HG03342 (cell line): ENCODE measurements around the gene CPZ.

Experiments
- ATAC-seq: cut with Tn5 transposase; IDR thresholded peaks from one replicate; pipeline ENCODE4 v1.9.1; 2021; ENCODE audit warnings: mild to moderate bottlenecking, moderate library complexity; ENCODE audit not compliant: unreplicated experiment

CPZ gene

DNA sequence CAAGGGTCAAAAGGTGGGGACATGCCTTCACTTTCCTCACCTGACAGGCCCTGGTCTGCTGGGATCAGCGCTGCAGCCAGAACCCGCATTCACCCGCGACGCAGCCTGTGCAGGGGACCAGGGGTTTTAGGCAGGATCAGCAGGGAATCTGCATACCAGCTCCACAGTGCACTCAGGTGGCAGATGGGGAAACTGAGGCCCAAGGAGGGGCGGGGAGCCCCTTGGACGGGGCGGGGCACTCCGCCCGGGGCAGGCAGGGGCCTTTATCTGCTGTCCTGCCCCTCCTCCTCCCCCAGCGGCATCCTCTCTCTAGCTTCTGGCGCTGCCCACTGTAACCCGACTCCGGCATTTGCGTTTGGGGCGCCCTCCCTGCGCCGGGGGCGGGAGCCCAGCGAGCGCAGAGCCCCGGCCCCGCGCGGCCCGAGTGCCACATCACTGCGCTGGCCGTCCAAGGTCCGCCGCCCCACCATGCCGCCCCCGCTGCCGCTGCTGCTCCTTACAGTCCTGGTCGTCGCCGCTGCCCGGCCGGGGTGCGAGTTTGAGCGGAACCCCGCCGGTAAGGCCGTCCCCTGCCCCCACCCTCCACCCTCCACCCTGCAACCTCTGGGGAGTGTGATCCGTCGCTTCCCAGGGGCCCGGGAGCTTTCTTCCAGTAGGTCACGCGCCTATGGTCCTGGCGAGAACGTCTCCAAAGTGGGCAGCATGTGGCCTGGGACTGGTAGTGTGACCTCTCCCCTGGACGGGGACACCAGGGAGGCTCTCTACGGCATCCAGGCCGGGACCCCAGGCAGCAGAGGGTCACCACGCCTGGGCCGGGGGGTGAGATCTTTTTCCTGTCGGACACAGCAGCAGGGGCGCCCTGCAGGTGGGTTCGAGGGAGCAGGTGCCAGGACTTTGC is at the start of gene CPZ:
CPZ (plus strand) TSS at position 400 of the 898 bp plus-strand sequence; CDS start at position 469, 69 bp downstream.
- ATAC-seq, result no peak

DNA sequence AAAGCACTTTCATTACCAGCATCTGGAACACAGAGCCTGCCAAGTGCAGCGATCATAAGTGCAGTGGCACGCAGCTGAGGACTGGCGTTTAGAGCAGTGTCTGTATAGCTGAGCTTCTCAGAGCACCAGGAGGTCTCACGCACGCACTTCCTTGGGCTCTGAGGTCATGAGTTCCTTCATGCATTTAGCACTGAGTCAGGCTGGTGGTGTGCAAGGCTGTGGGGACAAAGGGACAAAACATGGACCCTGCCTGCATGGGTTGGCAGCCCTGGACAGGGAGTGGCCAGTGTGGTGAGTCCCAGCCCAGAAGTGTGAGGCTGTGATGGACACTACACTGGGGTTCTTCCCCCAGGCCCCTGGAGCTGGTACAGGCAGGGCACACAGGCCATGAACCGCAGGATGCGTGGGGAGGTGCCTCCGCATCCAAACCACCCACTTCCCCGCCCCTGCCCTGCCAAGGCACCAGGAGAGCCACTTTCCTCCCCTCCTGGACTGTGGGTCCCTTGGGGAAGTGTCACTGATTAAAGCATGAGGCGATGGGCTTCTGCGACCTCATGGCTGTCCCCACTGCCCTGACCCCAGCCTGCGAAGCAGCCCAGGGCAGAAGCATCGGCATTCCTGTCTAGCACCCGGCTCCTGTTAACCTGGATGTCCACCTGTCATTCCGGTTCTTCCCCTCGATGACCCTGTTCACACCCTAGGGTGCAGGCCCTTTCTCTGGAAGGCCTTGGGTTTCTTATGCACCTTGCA is 49.6 kb upstream of the CPZ start:
- ATAC-seq, result no peak

DNA sequence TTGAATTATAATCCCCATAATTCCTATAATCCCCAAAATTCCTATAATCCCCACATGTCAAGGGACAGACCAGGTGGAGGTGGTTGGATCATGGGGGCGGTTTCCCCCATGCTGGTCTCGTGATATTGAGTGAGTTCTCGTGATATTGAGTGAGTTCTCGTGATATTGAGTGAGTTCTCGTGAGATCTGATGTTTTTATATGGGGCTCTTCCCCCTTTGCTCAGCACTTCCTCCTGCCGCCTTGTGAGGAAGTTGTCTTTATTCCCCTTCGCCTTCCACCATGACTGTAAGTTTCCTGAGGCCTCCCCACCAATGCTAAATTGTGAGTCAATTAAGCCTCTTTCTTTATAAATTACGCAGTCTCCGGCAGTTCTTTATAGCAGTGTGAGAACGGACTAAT is 48.9 kb upstream of the CPZ start:
- ATAC-seq, result no peak

DNA sequence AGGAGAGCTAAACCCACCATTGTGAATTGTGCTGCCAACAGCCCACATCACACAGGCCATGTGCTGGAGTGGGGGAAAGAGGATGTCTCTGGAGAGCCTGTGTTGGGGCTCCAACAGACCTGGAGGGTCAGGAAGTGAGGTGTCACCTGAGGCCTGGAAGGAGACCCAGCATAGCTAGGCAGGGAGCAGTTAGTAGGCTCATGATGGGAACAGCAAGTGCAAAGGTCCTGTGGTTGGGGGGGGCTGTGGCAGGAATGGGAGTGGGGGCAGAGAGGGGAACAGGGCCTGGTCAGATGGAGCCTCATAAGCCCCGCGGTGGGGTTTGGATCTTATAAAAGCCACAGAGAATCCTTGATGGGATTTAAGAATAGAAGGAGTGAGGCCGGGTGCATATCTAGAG is 48.3 kb upstream of the CPZ start:
- ATAC-seq, result no peak

DNA sequence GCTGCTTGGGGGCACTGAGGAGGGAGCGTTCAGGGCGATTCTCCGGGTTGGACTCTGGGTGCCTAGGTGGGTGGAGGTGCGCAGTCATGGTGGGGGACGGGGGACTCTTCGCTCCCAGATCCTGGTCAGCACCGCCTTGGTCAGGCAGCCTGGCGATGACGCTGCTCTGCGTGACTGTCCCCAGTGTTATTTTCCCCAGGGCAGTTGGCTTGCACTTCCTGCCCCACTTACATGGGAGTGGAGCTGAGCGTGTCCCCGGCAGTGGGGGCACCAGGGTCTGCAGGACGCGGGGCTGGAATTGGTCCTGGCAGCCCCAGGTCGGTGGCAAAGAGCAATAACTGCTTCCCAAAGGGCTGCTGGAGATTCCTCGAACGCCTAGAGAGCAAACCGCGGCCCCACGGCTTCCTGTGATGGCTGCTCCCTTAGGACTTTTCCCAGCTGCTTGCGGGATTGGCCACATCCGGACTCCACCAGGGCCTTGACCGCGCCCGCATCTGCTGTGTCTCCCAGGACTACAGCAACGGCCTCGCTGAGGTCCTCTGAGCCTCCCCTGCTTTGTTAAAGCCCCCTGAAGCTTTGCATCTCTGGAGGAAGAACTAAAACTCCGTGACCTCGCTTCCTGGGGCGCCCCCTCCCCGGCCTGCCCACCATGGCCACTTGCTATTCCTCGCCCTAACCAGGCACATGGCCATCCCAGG is 47.7 kb upstream of the CPZ start:
- ATAC-seq, result no peak

DNA sequence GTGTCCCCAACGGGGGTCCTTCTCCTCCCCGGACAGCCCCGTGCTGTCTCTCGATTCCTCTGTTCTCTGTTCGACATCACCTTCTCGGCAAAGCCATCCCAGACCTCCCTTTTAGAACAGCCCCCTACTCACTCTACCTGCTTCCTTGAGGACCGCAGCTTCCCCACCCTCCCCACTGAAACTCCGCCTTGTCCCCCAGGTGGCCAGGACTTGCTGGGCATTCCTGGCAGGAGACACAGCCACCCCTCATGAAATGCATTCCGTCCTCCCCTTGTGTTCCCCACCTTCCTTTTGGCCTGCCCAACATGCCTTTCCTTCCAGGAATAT is 47.2 kb upstream of the CPZ start:
- ATAC-seq, result no peak

DNA sequence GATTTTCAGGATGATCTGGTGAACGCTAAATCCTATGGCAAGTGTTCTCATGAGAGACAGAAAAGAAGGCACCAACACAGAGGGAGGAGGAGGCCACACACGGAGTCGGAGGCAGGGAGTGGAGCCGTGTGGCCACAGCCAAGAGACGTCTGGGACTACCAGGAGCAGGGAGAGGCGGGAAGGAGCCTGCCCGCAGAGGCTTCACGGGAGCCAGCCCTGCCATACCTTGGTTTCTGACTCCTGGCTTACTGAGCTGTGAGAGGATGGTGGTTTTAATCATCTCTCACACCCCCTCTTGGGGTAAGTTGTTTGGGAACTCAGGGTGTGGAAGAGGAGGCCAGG is 45.8 kb upstream of the CPZ start:
- ATAC-seq, result no peak

DNA sequence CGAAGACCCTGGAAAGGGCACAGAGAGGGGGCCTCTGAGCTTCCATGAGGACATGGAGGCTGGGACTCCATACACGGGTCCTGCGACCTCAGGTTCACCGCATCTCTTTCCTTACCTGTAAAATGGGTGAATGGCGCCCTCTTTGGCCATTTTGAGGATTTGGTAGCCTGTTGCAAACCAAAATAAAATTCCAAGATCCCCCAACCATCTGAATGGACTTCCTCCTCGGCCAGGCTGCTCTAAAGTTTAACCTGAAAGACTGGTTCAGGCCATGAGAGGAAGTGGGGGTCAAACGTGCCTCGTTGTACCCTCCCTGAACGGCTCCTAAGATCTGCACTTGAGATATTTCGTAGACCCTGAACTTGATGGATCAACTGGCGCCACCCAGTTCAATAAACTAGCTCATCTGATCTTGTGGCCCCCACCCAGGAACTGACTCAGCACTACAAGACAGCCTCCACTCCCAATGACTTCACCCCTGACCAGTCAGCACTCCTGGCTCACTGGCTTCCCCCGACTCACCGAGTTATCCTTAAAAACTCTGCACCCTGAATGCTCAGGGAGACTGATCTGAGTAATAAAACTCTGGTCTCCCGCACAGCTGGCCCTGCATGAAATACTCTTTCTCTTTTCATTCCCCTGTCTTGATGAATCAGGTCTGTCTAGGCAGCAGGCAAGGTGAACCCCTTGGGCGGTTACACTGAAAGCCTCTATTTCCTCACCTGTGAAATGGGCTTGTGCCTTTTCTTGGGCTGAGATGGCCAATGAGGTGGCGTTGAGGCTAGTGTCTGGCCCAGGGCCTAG is 45.3 kb upstream of the CPZ start:
- no peak for ATAC-seq

DNA sequence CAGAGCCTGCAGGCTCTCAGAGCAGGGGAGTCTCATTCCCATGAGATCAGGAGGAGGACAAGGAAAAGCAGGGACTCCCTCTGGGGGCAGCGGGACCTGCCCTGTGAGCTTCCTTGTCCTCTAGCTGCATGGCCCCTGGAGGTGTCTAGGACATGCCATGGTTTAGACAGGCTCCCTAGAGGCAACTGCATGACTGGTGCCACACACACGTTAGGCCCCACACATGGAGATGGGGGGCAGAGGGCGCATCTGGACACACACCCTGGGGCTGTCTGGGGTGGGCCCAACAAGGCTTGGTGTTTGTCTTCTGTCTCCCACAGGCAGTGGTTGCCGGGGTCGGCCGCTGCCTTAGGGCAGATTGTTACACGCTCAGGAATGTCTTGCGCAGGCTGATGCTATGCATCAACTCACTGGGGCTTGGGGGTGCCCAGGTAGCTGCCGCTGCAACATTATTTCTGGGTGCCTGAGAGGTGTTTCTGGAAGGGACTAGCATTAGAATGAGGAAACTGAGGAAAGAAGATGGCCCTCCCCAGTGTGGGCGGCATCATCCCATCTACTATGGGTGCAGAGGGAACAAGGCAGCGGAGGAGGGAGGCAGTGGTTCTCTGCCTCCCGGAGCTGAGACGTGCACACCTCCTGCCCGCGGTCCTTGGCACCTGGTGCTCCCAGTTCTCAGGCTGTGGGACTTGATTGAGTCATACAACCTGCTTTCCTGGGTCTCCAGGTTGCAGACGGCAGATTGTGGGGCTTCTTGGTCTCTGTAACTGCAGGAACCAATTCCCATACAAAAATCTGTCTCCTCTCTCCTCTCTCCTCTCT is 44.4 kb upstream of the CPZ start:
- no peak for ATAC-seq

DNA sequence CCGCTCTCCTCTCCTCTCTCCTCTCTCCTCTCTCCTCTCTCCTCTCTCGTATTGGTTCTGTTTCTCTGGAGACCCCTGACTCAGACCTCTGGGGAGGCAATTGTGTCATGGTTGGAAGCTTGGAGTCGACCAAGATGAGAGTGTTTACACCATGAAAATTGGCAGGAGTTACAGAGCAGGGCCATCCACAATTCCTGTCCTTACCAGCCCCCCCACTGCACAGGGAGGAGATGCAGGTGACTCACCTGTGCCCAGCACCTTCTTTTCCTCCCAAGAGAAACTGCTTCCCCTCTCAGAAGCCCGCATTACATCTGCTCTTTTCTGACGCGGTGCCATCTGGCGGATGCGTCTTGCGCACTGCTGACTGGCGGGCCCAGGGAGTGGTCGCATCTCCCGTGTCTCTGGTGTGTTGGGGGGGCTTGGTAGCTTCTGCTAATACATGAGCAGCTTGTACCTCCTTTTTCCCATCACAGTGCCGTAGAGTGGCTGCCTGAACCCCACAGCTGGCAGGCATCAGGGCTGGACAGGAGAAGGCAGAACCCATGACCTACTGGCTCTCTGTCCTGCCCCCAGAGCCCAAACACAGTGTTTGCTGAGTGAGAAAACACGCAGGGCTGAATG is 43.7 kb upstream of the CPZ start:
- ATAC-seq, result no peak

DNA sequence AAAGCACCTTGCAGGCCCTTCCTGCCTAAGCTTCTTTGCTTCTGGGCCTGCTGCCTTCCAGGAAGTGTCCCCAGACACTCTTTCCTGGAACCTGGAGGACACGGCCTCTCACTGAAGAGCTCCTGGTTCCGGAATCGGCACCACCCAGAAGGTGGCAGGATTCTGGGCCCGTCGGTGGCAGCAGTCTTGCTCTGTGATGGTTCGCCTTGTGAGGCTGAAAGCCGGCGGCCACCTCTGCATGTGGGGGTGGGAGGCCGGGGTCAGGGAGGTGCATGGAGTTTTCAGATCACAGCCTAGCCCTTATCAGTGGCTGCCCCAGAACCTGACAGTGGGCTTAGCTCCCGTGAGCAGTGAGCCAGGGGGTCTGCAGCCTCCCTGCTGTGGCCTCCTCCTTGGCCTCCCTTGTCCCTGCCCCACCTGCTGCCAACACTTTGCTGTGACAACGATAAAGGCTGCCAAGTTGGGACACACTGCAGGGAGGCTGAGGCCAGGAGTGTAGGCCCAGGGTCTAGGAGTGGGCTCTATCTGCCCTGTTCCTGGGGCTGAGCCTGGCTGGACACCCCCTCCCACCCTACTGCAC is 43.1 kb upstream of the CPZ start:
- ATAC-seq, result no peak

DNA sequence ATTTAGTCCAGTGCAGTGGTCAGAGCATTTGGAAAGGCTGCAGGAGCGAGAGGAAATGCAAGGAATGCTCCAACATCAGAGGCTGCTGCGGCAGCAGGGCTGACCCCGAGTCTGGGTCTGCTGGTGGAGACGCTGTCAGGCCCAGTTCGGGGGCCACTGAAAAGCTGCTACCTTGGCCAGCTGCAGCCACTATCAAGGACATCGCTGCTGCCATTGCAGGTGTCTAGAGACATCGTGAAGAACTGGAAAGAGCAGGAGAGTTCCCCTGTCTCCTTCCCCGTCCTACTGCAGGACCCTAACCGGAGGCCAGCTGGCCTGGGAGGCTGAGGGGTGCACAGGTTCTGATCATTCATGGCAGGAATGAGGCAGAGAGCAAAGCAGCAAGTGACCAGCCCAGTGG is 41.9 kb upstream of the CPZ start:
- ATAC-seq, result no peak

DNA sequence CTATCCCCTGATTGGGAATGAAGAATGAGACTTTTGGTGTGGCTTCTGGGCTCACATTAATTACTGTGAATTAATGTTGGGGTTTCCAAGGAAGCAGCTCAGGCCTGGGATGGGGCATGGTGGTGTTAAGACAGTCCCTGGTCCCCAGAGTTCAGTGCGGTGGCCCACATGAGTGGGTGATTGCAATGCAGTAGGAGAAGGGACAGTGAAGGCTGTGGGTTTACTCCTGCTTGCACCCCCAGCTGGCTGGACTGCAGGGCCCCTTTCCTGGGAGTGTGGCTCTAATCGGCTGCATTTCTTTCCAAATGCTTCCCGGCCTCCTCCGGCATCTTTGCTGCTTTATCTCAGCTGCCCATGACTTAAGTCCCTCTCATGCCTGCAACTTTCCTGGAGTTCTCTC is 40.5 kb upstream of the CPZ start:
- no peak for ATAC-seq

DNA sequence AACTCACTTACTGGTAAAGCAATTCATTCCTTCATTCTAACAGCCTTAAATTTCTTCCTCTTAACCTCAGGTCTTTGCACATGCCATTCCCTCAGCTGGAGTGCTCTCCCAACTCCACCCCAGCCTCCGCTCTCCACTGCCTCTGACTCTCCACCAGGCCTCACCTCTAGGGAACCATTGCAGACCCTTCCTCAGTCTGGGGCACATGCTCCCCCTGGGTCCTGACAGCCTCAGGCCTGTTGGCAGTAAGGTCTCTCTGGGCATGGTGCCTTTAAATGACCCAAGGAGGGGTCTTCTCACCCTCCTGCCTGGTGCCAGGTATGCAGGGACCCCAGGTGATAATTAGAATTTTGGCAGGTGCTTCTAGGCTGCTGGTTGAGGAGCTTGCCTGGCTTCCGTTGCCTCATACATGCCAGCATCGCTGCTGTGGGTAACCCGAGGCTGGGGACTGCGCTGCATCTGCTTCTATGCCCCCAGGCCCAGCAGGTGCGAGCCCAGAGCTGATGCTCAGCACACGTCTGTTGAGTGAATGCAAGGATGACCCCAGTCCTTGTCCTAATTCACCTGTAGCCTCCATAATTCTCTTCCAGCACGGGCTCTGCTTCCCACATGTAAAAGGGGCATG is 39.9 kb upstream of the CPZ start:
- ATAC-seq, result no peak

DNA sequence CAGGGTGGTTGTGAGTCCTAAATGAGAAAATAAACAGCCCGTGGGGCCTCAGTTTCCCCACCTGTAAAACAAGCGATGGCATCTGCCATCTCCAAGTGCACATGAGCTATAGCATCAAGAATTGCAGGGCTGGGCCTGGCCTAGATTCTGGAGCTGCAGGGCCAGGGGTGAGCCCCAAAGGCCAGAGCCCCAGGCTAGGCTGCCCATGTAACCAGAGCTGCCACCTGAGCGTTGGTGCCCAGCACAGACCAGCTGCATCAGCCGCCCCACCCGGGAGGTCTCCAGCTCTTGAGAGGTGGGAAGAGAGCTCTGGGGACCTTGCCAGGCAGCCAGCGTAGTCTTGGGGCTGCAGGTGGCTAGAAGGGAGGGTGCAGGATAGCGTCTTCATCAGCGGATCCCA is 39.3 kb upstream of the CPZ start:
- no peak for ATAC-seq

DNA sequence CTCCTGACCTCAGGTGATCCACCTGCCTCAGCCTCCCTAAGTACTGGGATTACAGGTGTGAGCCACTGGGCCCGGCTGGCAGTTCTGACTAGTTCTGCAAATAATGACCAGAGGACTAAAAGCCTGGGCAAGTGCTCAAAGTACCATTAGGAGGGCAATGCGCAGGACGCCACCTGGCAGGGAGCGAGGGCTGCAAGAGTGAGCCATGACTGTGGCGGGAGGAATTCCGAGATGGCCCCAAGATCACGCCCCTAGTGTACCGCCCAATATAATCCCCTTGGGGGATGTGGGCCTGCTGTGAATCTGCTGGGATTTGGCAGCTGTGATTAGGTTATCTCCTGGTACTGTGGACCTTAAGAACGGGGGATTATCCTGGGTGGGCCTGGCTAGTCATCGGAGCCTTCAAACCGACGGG is 38.6 kb upstream of the CPZ start:
- no peak for ATAC-seq

DNA sequence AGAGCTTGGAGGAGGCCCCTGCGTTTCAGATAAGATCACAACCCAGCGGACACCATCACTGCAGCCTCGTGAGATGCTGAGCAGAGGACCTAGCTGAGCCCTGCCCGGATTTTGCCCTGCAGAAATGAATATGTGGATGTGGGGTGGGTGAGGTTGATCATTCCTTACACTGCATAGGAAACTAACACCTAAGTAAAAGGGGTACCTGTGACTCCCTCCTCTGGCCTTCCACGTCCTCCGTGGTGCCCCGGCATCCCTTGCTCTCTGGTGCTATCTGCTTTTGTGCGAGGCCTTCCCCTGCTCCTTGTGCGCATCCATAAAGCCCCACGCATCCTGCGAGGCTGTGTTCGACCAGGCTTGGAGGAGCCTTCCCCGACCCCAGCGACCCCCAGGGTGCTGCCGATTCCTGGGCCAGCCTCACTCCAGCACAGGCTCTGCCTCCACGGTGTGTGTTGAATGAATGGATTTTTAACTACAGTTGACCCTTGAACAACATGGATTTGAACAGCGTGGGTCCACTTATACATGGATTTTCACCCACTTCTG is 37.9 kb upstream of the CPZ start:
- ATAC-seq, result no peak

DNA sequence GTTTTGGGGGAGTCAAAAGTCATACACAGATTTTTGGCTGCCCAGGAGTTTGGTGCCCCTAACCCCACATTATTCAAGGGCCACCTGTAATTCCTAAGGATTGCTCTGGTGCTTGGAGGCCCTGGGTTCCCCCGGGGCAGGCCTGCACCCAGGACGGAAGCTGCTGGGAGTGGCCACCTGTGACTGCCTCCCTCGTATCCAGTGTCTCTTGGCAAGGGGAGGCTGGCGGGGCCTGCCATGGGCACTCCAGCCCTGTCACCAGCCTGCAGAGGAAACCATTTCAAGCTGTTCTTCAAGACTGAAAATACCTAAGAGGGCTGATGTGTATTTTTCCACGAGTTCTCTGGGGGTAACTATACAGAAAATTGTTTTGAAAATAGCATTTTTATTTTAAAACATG is 36.8 kb upstream of the CPZ start:
- no peak for ATAC-seq
